NCI-H1436 (cell line): Measurements from ENCODE around the gene BSX.
A peak's percentile ranks its signal among the peaks of the same experiment; 100 is the strongest.

ENCODE experiments used
- DNase-seq: peaks from one replicate; lab custom pipeline; 2025; lab: John Stamatoyannopoulos, UW

The BSX gene

GRCh38 chr11:122981388-122982264 lies at the start of gene BSX:
BSX (minus strand) TSS chr11:122981834; CDS start chr11:122981671, 163 bp downstream.
- no peak for DNase-seq

DNA sequence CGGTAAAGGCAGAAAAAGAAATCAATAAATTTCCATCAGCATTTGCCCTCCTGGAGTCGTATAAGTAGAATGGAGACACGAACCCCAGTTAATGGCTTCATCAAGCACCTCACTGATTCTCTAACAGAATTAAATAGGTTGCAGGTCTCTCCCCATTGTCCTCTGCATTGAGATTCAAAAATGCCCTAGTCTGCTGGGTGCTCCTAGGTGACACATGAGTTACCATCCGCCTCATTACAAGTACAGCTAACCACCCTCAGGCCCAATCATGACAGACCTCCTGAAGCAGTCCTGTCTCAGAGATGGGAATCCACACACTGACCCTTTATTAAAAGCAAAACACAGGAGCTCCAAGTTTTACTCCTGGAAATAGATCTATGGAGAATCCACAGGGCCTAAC lies 48.9 kb upstream of the BSX start:
- DNase-seq, result no peak

DNA sequence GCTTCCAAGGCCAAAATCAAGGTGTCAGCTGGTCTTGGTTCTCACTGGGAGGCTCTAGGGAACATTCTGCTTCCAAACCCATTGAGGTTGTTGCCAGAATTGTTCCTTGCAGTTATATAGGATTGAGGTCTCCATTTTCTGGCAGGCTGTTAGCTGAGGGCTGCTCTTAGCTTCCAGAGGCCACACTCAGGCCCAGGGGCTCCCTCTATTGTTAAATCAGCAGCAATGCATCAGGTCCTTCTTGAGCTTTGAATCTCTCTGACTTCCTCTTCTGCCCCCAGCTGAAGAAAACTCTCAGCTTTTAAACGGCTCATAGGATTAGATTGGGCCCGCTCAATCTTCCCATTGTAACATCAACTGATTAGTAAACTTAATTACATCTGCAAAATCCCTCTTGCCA lies 39.3 kb upstream of the BSX start:
- DNase-seq, result peak; percentile 48

GRCh38 chr11:123018702-123019101 lies 37.1 kb upstream of the BSX start:
- no peak for DNase-seq

- no peak for DNase-seq
Measured at GRCh38 chr11:123011510-123011909, 29.9 kb upstream of the BSX start.

DNA sequence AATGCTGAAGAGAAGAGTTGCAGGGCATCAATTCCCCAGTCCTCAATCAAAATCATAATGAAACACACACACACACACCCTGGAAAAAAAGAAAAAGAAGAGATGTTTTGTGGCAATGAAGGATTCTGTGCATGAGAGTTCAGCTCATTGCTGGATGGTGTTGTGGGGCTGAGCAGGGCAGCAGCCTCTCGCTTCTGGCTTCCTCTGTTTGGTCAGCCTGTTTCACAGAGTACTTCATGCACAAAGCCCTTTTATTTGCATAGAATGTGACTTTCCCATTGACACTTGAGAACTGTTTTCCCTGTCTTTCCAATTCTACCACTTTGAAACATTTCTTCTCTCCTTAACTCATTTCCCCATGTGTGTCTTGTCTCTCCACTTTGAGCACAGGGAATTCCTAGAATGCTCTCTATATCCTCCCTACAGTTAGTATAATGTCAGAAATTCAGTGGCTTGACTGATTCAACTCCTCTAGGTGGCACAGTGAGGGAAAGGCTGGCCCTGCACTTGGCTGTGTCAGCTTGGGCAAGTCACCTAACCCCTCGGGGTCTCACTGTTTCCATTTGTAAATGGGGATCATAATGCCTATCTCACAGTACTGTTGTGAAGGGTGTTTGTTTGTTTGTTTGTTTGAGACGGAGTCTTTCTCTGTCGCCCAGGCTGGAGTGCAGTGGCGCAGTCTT lies 25.4 kb upstream of the BSX start:
- DNase-seq, result no peak

DNA sequence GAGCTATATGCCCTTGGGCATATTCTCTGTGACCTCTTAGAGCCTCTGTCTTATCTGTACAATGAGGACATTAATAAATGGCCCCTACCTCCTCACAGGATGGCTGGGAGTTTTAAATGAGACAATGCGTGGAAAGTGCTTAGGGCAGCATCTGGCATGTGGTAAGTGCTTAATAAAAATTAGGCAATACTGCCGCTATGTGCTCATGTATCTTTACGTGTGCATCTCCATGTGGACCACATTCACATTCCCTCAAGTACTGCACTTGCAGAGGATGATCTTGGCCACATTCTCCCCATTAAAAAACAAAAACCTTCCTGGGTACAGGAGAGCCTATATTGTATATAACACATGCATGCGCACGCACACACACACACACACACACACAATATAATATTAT lies 19.1 kb upstream of the BSX start:
- no peak for DNase-seq

DNA sequence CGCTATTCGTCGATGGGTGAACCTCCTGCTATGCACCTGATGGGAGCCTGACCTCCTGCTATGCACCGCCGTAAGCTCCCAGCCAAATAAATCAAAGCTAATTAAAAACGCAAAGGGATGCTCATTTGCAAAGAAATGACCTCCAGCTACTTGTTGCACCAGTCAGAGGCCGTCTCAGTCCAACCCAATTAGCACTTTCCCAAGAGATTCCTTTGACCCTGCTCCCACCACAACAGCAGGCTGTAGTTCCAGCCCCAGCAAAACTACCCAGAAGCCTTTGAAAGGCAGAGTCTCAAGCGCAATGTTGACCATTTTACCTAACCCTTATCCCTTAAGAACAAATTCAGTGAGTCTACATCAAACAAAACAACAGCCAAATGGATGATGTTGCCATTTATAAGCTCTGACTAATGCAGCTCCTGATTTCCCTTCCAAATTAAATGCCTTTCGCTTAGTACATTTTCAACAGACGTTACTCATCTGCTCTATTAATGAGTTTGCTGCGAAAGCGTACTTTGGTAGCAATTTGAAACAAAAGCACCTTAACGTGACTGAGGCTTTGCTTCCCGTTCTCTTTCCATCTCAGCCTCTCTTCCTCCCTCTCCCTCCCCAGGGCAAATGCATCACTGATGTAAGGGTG lies 17.2 kb upstream of the BSX start:
- no peak for DNase-seq

- DNase-seq, result no peak
Measured at GRCh38 chr11:122995526-122995925, 13.9 kb upstream of the BSX start.

DNA sequence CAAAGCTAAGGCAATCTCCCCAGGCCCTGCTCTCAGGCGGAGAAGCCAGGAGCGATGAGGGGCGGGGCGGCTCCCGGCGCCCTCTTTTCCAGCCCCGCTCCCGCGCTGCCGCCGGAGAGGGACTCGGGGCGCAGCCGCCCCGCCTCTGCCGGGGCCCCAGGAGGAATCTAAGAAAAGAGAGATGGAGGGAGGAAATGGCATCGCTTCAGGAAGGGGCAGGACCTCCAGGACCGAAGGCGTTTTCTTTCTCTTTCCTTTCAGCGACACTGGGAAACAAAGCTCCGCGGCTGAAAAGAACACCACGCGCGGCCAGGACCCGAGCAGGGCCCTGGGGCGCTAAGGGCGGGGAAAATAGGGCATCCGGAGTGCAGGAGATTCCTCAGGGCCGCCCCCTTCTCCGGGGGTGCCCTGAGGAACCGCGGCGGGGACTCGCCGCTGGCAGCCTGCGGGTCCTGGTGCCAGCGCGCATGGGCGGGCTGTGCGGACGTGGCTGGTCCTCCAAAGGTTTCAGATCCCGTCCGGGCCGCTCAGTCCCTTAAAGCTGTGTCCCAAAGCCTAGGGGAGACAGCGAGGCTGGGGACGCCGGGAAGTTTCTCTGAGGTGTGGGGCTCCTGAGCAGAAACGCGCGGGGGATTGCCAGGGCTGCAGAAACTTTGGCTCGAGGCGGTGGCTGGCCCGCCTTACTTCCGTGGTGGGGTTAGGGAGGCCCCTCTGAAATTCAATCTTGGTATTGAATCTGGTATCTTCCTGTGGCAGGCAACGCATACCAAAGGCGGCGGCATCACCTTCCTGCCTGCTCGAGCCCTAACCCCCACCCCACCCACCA lies 2.8 kb upstream of the BSX start:
- DNase-seq, result no peak

- no peak for DNase-seq
Measured at GRCh38 chr11:122983438-122984185, 2.0 kb upstream of the BSX start.

- DNase-seq, result no peak
Measured at GRCh38 chr11:122979815-122980595, 1.6 kb downstream of the BSX start.

DNA sequence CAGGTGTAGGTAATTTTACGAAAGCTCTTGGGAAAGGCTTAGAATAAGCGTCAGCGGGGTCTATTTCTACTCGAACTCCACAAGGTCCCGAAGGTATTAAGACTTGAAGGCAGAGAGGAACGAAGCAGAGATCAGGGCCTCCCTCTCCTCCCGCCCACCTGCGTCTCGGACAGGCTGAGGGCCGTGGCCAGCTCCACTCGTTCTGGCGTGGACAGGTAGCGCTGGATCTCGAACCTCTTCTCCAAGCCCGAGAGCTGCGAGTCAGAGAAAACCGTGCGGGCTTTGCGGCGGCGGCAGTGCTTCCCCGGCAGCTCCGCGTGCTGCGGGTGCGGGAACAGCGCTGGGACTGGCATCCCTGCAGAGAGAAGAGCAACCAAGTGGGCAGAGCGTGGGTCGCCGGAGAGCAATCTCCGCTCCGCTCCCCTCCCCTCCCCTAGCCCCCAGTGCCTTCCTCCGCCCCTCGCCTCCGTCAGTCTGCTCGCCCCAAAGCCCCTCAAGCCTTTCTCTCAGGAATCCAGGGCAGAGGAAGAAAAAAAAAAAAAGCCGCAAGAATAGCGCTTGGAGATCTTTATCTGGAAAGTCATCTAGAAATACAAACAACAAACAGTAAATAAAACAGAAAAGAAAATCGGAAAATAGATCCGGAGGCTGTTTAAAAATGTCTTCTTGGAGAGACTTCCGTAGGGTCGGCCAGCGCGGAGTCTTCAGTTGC lies 2.4 kb downstream of the BSX start:
- DNase-seq, result no peak

GRCh38 chr11:122978299-122978620 lies 3.4 kb downstream of the BSX start:
- DNase-seq, result no peak

DNA sequence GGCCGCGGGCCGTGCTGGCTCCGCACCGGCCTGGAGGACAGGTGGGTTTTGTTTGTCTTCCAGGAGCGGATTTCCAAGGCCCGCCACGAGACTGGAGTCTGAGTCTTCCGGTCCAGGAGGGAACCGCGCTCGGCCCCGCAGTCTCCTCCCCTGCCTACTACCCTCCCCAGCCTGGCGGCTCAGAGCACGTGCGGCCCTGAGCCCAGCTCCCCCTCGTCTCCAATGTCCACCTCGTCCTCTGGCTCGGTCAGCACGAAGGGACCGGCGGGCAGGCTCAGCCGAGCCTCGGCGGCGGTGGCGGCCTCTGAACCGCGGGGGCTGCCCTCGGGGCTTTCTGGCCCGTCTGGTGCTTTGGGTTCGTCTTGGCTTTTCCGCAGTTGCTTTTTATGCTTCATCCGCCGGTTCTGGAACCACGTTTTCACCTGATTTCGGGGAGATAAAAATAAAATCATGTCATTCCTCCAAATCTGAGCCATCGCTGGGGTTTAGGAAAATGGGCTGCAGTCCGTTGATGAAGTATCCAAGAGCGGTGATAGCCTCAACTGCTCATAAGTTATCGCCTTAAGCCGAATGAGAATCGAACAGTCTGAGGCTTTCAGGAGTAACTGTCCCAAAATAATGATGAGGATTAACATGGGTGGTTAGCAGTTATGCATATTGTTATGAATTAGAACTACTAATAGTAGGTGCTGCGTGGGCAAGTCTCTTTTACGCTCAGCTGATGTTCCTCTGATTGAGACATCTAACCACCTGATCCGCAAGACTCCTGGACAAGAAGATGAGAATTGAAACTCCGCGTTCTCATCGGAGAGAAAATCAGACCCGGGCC lies 4.0 kb downstream of the BSX start:
- no peak for DNase-seq

DNA sequence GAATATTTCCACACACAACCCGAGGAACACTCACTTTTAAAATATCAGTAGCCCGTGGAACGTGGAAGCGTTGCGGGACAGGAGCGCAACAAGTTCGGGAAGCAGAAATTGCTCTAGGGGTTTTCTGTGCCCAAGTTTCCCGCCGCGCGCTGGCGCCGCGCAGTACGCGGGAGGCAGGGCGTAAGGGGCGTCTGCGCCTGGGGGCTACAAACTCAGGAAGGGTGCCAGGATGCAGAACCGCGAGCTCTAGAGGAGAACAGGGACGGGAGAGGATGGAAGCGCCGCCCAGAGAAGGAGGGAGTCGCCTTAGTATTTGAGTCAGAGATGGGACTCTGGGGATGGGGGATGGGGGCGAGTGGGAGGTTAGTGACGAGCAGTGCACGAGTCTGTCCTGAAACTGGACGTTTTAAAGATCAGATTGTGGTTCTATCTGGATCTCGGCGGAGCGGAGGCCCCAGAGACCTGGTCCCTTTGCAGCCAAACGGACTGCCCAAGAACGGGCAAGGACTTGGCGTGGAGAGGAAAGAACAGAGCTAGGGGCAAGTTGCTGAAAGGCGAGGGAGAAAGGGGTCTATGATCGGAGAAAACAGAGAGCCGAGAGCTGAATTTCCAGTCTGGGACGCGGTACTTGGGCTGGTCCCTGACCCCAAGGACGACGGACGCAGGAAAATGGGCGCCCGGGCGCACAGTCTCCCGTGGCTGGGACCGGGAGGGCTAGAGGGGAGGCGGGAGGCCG lies 4.7 kb downstream of the BSX start:
- no peak for DNase-seq

GRCh38 chr11:122976061-122976733 lies 5.4 kb downstream of the BSX start:
- no peak for DNase-seq

DNA sequence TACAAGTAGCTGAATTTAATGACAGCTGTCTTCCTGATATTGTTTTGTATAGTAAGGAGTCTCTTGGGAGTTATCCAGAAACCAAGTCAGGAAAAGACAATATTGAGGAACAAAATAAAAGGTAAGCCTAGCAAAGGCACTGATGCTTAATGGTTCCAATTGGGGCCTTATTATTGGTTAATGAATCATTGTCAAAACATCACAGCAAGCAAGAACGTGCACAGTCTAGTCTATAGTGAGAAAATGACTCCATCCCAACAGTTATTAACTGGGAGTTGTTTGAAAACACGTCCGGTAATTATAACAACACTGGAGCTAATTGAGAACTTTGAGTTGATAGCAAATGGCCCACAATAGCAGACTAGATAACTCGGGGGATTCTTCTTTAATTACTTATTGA lies 17.7 kb downstream of the BSX start:
- DNase-seq, result no peak
